Measurements from ENCODE around the gene RESF1.
A peak's percentile ranks its signal among the peaks of the same experiment; 100 is the strongest.
"Not testable (repeated sequence)": the region's sequence is repeated elsewhere in the genome, so short reads cannot be mapped to it uniquely, and the experiment has no call there.

Gene RESF1, protein sequence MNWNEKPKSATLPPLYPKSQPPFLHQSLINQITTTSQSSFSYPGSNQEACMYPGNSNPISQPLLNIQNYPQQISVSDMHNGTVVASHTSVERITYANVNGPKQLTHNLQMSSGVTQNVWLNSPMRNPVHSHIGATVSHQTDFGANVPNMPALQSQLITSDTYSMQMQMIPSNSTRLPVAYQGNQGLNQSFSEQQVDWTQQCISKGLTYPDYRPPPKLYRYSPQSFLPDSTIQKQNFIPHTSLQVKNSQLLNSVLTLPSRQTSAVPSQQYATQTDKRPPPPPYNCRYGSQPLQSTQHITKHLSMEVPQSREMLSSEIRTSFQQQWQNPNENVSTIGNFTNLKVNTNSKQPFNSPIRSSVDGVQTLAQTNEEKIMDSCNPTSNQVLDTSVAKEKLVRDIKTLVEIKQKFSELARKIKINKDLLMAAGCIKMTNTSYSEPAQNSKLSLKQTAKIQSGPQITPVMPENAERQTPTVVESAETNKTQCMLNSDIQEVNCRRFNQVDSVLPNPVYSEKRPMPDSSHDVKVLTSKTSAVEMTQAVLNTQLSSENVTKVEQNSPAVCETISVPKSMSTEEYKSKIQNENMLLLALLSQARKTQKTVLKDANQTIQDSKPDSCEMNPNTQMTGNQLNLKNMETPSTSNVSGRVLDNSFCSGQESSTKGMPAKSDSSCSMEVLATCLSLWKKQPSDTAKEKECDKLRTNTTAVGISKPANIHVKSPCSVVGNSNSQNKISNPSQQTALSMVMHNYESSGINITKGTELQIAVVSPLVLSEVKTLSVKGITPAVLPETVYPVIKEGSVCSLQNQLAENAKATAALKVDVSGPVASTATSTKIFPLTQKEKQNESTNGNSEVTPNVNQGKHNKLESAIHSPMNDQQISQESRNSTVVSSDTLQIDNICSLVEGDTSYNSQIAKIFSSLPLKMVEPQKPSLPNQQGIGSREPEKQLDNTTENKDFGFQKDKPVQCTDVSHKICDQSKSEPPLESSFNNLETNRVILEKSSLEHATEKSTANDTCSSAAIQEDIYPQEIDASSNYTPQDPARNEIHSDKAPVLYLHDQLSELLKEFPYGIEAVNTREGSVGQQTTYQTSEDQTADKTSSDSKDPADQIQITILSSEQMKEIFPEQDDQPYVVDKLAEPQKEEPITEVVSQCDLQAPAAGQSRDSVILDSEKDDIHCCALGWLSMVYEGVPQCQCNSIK (N-terminal part only)

GRCh38 chr12:31959161-31959700 is at the start of gene RESF1:
TSS of gene RESF1 (plus strand) at chr12:31959415. CDS start at chr12:31980956, 21,541 bp downstream.
- Mint-ChIP-seq H3K4me1 (ENCODE audit: low read depth) (peaks cover 55% of the 10 kb centered on the region), H3K36me3 (ENCODE audit: low read depth) (peaks cover 61% of the 10 kb centered on the region), H3K4me3 (peak within 1 kb of the TSS; percentile 91), H3K9me3 (peaks cover 20% of the 10 kb centered on the region), H3K27ac (peak within 1 kb of the TSS; percentile 97), H3K27me3 (ENCODE audit: low read depth) (no peaks in the 10 kb centered on the region)

DNA sequence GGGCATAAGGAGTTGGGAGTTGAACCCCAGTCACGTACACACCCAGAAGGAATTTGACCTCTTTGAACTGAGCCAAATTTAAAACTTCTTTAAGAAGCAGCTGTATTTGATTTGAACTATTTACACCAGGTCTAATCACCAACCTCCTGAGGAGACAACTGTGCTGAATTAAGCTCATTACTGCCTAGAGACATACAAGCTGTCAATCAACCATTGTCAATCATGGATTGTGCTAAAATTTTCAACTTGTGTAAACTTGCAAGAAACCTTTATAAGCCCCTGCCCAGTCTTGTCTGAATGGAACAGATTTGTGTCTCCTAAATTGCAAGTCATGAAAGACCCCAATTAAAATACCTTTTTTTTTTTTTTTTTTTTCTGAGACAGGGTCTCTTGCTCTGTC is 44.3 kb upstream of the RESF1 start:
- Mint-ChIP-seq H3K4me1 (ENCODE audit: low read depth) (no peaks in the 10 kb centered on the region), H3K36me3 (ENCODE audit: low read depth) (peaks cover 17% of the 10 kb centered on the region), H3K9me3 (peaks cover 41% of the 10 kb centered on the region), H3K27me3 (ENCODE audit: low read depth) (no peaks in the 10 kb centered on the region), H3K27ac (no peak overlapping the region), H3K4me3 (no peak overlapping the region)

DNA sequence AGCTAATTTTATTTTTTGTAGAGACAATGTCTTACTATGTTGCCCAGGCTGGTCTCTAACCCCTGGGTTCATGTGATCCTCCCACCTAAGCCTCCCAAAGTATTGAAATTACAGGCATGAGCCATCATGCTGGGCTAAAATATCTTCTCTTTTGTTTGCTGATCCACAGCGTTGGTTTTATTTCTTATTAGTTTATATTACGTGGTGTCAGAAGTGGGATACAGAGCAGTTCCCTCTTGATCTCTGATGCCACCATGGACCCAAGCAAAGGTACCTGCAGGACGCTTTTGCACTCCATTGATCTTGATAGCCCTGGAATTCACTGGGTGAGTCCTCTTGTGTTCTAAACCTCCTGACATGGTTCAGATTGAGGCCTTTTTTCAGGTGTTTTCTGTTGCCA is 43.8 kb upstream of the RESF1 start:
- Mint-ChIP-seq H3K27me3 (ENCODE audit: low read depth) (no peaks in the 10 kb centered on the region), H3K27ac (no peak overlapping the region), H3K4me3 (no peak overlapping the region), H3K9me3 (peaks cover 36% of the 10 kb centered on the region), H3K36me3 (ENCODE audit: low read depth) (peaks cover 13% of the 10 kb centered on the region), H3K4me1 (ENCODE audit: low read depth) (no peaks in the 10 kb centered on the region)

DNA sequence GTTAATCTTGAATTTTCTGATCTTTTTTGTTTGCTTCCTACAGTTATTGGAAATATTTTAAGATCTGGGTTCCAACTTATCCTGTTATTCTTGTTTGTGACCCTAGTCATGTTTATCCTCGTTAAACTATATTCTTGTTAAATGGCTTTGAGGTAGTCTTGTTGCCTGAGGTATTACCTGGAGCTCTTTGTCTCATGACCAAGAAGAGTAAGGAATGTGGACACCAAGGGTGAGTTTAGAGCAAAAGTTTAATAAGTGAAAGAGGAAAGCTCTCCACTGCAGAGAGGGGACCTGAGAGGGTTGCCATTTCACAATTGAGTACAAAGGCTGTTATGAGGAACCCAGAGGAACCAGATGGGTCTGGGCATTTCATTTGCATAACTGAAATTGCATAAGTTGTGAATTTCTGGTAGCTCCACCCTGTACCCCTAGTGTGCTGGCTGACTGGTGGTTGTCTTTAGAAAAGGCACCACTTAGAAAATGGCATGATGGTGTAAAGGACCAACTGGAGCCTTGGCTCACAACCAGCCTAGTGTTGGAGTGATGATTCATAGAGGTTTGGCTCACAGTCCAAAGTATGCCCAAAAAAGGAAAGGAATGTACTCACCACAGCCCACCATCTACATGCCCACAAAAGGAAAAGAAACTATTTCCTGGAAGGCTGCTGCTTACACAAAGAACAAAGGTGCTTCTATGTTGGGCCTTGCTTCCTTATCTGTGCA is 36.7 kb upstream of the RESF1 start:
- peaks cover 46% of the 10 kb centered on the region for H3K9me3 Mint-ChIP-seq
- peaks cover 25% of the 10 kb centered on the region for H3K36me3 Mint-ChIP-seq (ENCODE audit: low read depth)
- H3K27me3 Mint-ChIP-seq (ENCODE audit: low read depth) = no peaks in the 10 kb centered on the region
- H3K4me1 Mint-ChIP-seq (ENCODE audit: low read depth) = peaks cover 1% of the 10 kb centered on the region
- H3K4me3 Mint-ChIP-seq = no peak overlapping the region
- no peak overlapping the region for H3K27ac Mint-ChIP-seq

GRCh38 chr12:31923063-31923412 is 36.2 kb upstream of the RESF1 start:
- Mint-ChIP-seq H3K27ac (peak overlapping the region; percentile 8), H3K36me3 (ENCODE audit: low read depth) (peaks cover 28% of the 10 kb centered on the region), H3K4me1 (ENCODE audit: low read depth) (peaks cover 4% of the 10 kb centered on the region), H3K4me3 (no peak overlapping the region), H3K27me3 (ENCODE audit: low read depth) (no peaks in the 10 kb centered on the region), H3K9me3 (peaks cover 47% of the 10 kb centered on the region)

DNA sequence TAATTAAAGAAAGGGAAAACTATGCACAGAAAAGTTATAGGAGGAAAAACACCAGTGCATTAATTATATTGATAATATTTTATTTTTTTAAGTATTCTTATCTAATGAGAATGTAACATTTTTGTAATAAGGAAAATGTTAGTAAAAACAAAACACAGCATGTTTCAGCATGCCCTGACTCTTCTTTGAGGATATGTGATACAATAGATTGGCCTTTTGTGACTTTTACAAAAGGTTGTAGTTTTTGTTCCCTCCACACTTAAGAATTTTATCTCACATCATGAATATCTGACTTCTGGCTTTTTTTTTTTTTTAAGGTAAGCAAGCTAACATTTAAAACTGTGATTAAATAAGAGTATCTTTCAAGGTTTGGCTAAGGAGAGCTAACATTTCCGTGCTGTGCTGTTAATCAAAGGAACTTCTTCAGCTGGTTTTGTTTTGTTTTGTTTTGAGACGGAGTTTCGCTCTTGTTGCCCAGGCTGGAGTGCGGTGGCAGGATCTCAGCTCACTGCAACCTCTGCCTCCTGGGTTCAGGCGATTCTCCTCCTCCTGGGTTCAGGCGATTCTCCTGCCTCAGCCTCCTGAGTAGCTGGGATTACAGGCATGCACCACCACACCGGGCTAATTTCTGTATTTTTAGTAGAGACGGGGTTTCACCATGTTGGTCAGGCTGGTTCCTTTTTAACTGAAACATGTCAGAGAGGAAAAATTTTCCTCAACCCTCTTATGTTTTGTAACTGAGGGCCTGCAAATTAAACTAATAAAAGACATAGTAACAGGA is 30.8 kb upstream of the RESF1 start:
- peaks cover 52% of the 10 kb centered on the region for H3K9me3 Mint-ChIP-seq
- peaks cover 26% of the 10 kb centered on the region for H3K4me1 Mint-ChIP-seq (ENCODE audit: low read depth)
- H3K4me3 Mint-ChIP-seq = peak overlapping the region; percentile 76
- H3K36me3 Mint-ChIP-seq (ENCODE audit: low read depth) = peaks cover 36% of the 10 kb centered on the region
- no peaks in the 10 kb centered on the region for H3K27me3 Mint-ChIP-seq (ENCODE audit: low read depth)
- peak overlapping the region; percentile 95 for H3K27ac Mint-ChIP-seq

GRCh38 chr12:31929027-31929526 is 30.1 kb upstream of the RESF1 start:
- Mint-ChIP-seq H3K27ac (peak overlapping the region; percentile 95), H3K4me3 (peak overlapping the region; percentile 76), H3K36me3 (ENCODE audit: low read depth) (peaks cover 34% of the 10 kb centered on the region), H3K27me3 (ENCODE audit: low read depth) (no peaks in the 10 kb centered on the region), H3K9me3 (peaks cover 48% of the 10 kb centered on the region), H3K4me1 (ENCODE audit: low read depth) (peaks cover 26% of the 10 kb centered on the region)

GRCh38 chr12:31931796-31932715 is 27.2 kb upstream of the RESF1 start:
- H3K9me3 Mint-ChIP-seq = peaks cover 50% of the 10 kb centered on the region
- peaks cover 28% of the 10 kb centered on the region for H3K4me1 Mint-ChIP-seq (ENCODE audit: low read depth)
- no peaks in the 10 kb centered on the region for H3K27me3 Mint-ChIP-seq (ENCODE audit: low read depth)
- no peak overlapping the region for H3K27ac Mint-ChIP-seq
- no peak overlapping the region for H3K4me3 Mint-ChIP-seq
- H3K36me3 Mint-ChIP-seq (ENCODE audit: low read depth) = peaks cover 39% of the 10 kb centered on the region

DNA sequence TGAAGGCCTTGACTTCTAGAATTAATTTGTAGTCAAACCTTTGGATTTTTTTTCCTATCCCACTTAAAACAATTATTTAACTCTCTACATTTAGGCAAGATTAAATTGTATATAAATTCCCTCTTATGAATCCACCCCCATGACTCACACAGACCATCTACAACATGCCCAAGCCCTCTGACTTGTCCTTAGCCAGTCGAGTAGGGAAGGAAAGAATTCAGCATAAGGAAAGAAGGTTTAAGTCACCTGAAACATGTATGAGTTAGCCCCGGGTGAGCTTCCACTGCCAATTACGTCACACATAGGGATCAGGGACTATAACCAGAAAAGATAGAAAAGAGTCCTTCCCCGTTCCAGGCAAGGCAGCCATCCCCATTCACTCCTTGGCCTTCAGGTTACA is 14.9 kb upstream of the RESF1 start:
- Mint-ChIP-seq H3K4me3 (no peak overlapping the region), H3K27ac (no peak overlapping the region), H3K4me1 (ENCODE audit: low read depth) (no peaks in the 10 kb centered on the region), H3K27me3 (ENCODE audit: low read depth) (no peaks in the 10 kb centered on the region), H3K36me3 (ENCODE audit: low read depth) (peaks cover 41% of the 10 kb centered on the region), H3K9me3 (peaks cover 63% of the 10 kb centered on the region)

- no peak overlapping the region for H3K27ac Mint-ChIP-seq
- no peak overlapping the region for H3K4me3 Mint-ChIP-seq
- H3K36me3 Mint-ChIP-seq (ENCODE audit: low read depth) = peaks cover 48% of the 10 kb centered on the region
- peaks cover 9% of the 10 kb centered on the region for H3K4me1 Mint-ChIP-seq (ENCODE audit: low read depth)
- H3K27me3 Mint-ChIP-seq (ENCODE audit: low read depth) = no peaks in the 10 kb centered on the region
- H3K9me3 Mint-ChIP-seq = peaks cover 65% of the 10 kb centered on the region
Measured at GRCh38 chr12:31947971-31948370, 11.2 kb upstream of the RESF1 start.

- H3K27me3 Mint-ChIP-seq (ENCODE audit: low read depth); H3K4me3 Mint-ChIP-seq; H3K27ac Mint-ChIP-seq: not testable (repeated sequence)
- Mint-ChIP-seq H3K36me3 (ENCODE audit: low read depth) (peaks cover 43% of the 10 kb centered on the region), H3K4me1 (ENCODE audit: low read depth) (peaks cover 15% of the 10 kb centered on the region), H3K9me3 (peaks cover 60% of the 10 kb centered on the region)
Measured at GRCh38 chr12:31948697-31949359, 10.4 kb upstream of the RESF1 start.

- Mint-ChIP-seq H3K4me3 (no peak overlapping the region), H3K4me1 (ENCODE audit: low read depth) (peaks cover 19% of the 10 kb centered on the region), H3K36me3 (ENCODE audit: low read depth) (peaks cover 35% of the 10 kb centered on the region), H3K27ac (no peak overlapping the region), H3K9me3 (peaks cover 49% of the 10 kb centered on the region), H3K27me3 (ENCODE audit: low read depth) (no peaks in the 10 kb centered on the region)
Measured at GRCh38 chr12:31950088-31950487, 9.1 kb upstream of the RESF1 start.
